Astrocyte of the cerebellum (primary cell): ENCODE results near the gene ALG5.

Experiments
- DNase-seq: peaks from one replicate; pipeline ENCODE4 v3.0.0-alpha.2; 2011; ENCODE audit warnings: low read depth
- H3K4me3 ChIP-seq: 2 replicates; pipeline ENCODE4 v1.5.1; 2011; ENCODE audit warnings: mild to moderate bottlenecking, low read depth, low read length, moderate library complexity
- CTCF ChIP-seq: IDR thresholded peaks from 2 replicates; pipeline ENCODE4 v1.5.1; 2012; ENCODE audit warnings: low read length, low read depth, moderate library complexity, mild to moderate bottlenecking; ENCODE audit errors: missing control alignments
- in situ Hi-C: cut with HindIII; loops from 2 replicates; pipeline ENCODE4 v1.10.0; 2017; ENCODE audit warnings: low sequenced_read_pairs

ALG5 gene

GRCh38 chr13:36919171-36919832 lies 79.8 kb downstream of the ALG5 start:
- peak overlapping the region; percentile 65 for H3K4me3 ChIP-seq
- in situ Hi-C loops, result loop anchor here (5.0 kb wide), 1 partner anchor 42 kb away; no protein-coding TSS in a partner anchor

GRCh38 chr13:36918246-36919131 lies 80.7 kb downstream of the ALG5 start:
- in situ Hi-C loops, result loop anchor here (5.0 kb wide), 1 partner anchor 41 kb away; no protein-coding TSS in a partner anchor
- peak overlapping the region; percentile 65 for H3K4me3 ChIP-seq
- peak; percentile 19 for DNase-seq
- TF ChIP-seq CTCF, result no peak

More at GRCh38 chr13:36919171-36919832, 79.8 kb downstream of the ALG5 start:
- TF ChIP-seq CTCF, result no peak
- peak; percentile 3 for DNase-seq

GRCh38 chr13:36917311-36917710 lies 81.8 kb downstream of the ALG5 start:
- no peak for TF ChIP-seq CTCF
- DNase-seq, result no peak
- in situ Hi-C loops, result loop anchor here (5.0 kb wide), 1 partner anchor 40 kb away; no protein-coding TSS in a partner anchor
- H3K4me3 ChIP-seq, result no peak overlapping the region

- DNase-seq, result no peak
- TF ChIP-seq CTCF, result no peak
- no peak overlapping the region for H3K4me3 ChIP-seq
- in situ Hi-C loops, result loop anchor here (5.0 kb wide), 1 partner anchor 39 kb away; no protein-coding TSS in a partner anchor
These were observed 83.1 kb downstream of the ALG5 start for GRCh38 chr13:36915896-36916640.

GRCh38 chr13:36915106-36915505 lies 84.0 kb downstream of the ALG5 start:
- no peak for DNase-seq
- no peak overlapping the region for H3K4me3 ChIP-seq
- in situ Hi-C loops, result loop anchor here (5.0 kb wide), 1 partner anchor 38 kb away; no protein-coding TSS in a partner anchor
- no peak for TF ChIP-seq CTCF

GRCh38 chr13:36914648-36915047 lies 84.5 kb downstream of the ALG5 start:
- TF ChIP-seq CTCF, result no peak
- DNase-seq, result no peak
- in situ Hi-C loops, result loop anchor here (5.0 kb wide), 1 partner anchor 37 kb away; no protein-coding TSS in a partner anchor

More at GRCh38 chr13:36914648-36915047, 84.5 kb downstream of the ALG5 start:
- H3K4me3 ChIP-seq, result no peak overlapping the region
